H1 (cell line): Measurements from ENCODE around the gene TSSK6. TPM values are rescaled to one million over a fixed set of nuclear protein-coding genes. Genes with fewer than 3 reads are reported as not detected.

Experiments
- CTCF ChIA-PET: fragments of 300-600 bp; sonication (Branson Sonifier 250); formaldehyde crosslinking; loops from one replicate; lab custom pipeline; 2021; ENCODE audit not compliant: partially characterized antibody; lab: Charles Lee
- POLR2A ChIA-PET: fragments of 300-600 bp; sonication (Branson Sonifier 250); formaldehyde crosslinking; loops from one replicate; lab custom pipeline; 2021; ENCODE audit warnings: inconsistent platforms; ENCODE audit not compliant: partially characterized antibody; lab: Charles Lee
- DNase-seq, 2 experiments: peaks; one replicate each; pipeline versions ENCODE4 v3.0.0 to v3.0.0-alpha.2; 2010 to 2022; ENCODE audit warnings: low spot score in 2 of 2, low read depth in 1 of 2, mixed read lengths in 1 of 2
- FAIRE-seq: peaks from 2 replicates; lab custom pipeline; 2011; peaks lifted over from hg19 to GRCh38; lab: Jason Lieb, UNC
- H2AFZ ChIP-seq: 2 replicates; pipeline ENCODE4 v1.8.1; 2012; ENCODE audit warnings: low read length, inconsistent platforms
- H2AK5ac ChIP-seq: 2 replicates; pipeline ENCODE4 v1.6.1; 2013; ENCODE audit warnings: low read depth, low read length
- H2BK120ac ChIP-seq: replicated peaks from 2 replicates; pipeline ENCODE3; 2013; ENCODE audit warnings: low read depth, low read length, inconsistent platforms
- H2BK12ac ChIP-seq: 2 replicates; pipeline ENCODE4 v1.6.1; 2013; ENCODE audit warnings: low read depth, low read length
- H2BK15ac ChIP-seq: 2 replicates; pipeline ENCODE4 v1.6.1; 2013; ENCODE audit warnings: low read length
- H2BK20ac ChIP-seq: 2 replicates; pipeline ENCODE4 v1.6.1; 2013; ENCODE audit warnings: low read length
- H2BK5ac ChIP-seq: 2 replicates; pipeline ENCODE4 v1.6.1; 2013; ENCODE audit warnings: low read depth, low read length
- H3K14ac ChIP-seq: 2 replicates; pipeline ENCODE4 v1.6.1; 2013; ENCODE audit warnings: inconsistent platforms; ENCODE audit not compliant: insufficient read length
- H3K18ac ChIP-seq: 2 replicates; pipeline ENCODE4 v1.6.1; 2013; ENCODE audit warnings: low read length; ENCODE audit errors: extremely low read depth
- H3K23ac ChIP-seq: 2 replicates; pipeline ENCODE4 v1.6.1; 2013; ENCODE audit warnings: inconsistent platforms; ENCODE audit not compliant: insufficient read length
- H3K23me2 ChIP-seq: 2 replicates; pipeline ENCODE4 v1.6.1; 2013; ENCODE audit warnings: low read depth, low read length
- H3K27ac ChIP-seq: 2 replicates; pipeline ENCODE4 v1.6.1; 2011; ENCODE audit warnings: low read depth, low read length, inconsistent platforms
- H3K27me3 ChIP-seq, 4 experiments: replicated peaks in 1 of 4; 1 replicate in 1 of 4; 2 replicates in 3 of 4; pipeline versions ENCODE4 v1.6.1 to v1.8.1; 2011 to 2013; ENCODE audit warnings: low read length in 3 of 4, mild to moderate bottlenecking in 3 of 4, inconsistent platforms in 2 of 4, mixed read lengths in 2 of 4, moderate library complexity in 1 of 4; ENCODE audit not compliant: control insufficient read depth in 3 of 4, insufficient read depth in 3 of 4; ENCODE audit errors: extremely low read depth in 1 of 4
- H3K36me3 ChIP-seq, 4 experiments: 2 replicates each; pipeline versions ENCODE4 v1.6.1 to v1.8.1; 2011 to 2013; ENCODE audit warnings: mild to moderate bottlenecking in 4 of 4, low read length in 3 of 4, moderate library complexity in 2 of 4, control low read depth in 1 of 4, inconsistent platforms in 1 of 4; ENCODE audit not compliant: insufficient read depth in 4 of 4, control insufficient read depth in 2 of 4
- H3K4ac ChIP-seq: replicated peaks from 2 replicates; pipeline ENCODE3; 2013; ENCODE audit warnings: low read length, low read depth, mixed read lengths, inconsistent platforms; ENCODE audit not compliant: insufficient read length
- H3K4me1 ChIP-seq, 4 experiments: replicated peaks in 1 of 4; 1 replicate in 1 of 4; 2 replicates in 3 of 4; pipeline versions ENCODE4 v1.6.1 to v1.8.1; 2011 to 2013; ENCODE audit warnings: low read length in 3 of 4, inconsistent platforms in 2 of 4, mixed read lengths in 1 of 4; ENCODE audit not compliant: insufficient read depth in 4 of 4, control insufficient read depth in 3 of 4
- H3K4me2 ChIP-seq, 2 experiments: 2 replicates each; pipeline versions ENCODE4 v1.6.1 to v1.8.1; 2011 to 2013; ENCODE audit warnings: low read depth in 2 of 2, low read length in 2 of 2, control low read depth in 1 of 2, inconsistent platforms in 1 of 2, mild to moderate bottlenecking in 1 of 2; ENCODE audit not compliant: insufficient read depth in 1 of 2
- H3K4me3 ChIP-seq, 4 experiments: fragments of 200-600, 300-600 bp in 1 of 4; sonication (generic), shearing (Covaris generic), sonication (Bioruptor Twin) in 1 of 4; 2 replicates each; pipeline versions ENCODE4 v1.5.1 to v1.8.1; 2011 to 2016; ENCODE audit warnings: low read length in 4 of 4, low read depth in 3 of 4, control low read depth in 2 of 4, inconsistent platforms in 2 of 4, mild to moderate bottlenecking in 2 of 4, mixed read lengths in 1 of 4, moderate library complexity in 1 of 4; ENCODE audit not compliant: insufficient read depth in 2 of 4; ENCODE audit errors: extremely low read depth in 1 of 4
- H3K56ac ChIP-seq: replicated peaks from 2 replicates; pipeline ENCODE3; 2013; ENCODE audit warnings: low read depth, mild to moderate bottlenecking, mixed read lengths, low read length, inconsistent platforms; ENCODE audit not compliant: insufficient read length
- H3K79me1 ChIP-seq: 2 replicates; pipeline ENCODE4 v1.6.1; 2013; ENCODE audit warnings: low read depth, low read length, control low read depth
- H3K79me2 ChIP-seq, 2 experiments: 2 replicates each; pipeline versions ENCODE4 v1.6.1 to v1.8.1; 2012 to 2013; ENCODE audit warnings: low read length in 2 of 2, mild to moderate bottlenecking in 2 of 2, inconsistent platforms in 1 of 2; ENCODE audit not compliant: insufficient read depth in 2 of 2, control insufficient read depth in 1 of 2
- H3K9ac ChIP-seq, 4 experiments: replicated peaks in 1 of 4; 1 replicate in 1 of 4; 2 replicates in 3 of 4; pipeline versions ENCODE4 v1.6.1 to v1.8.1; 2011 to 2013; ENCODE audit warnings: low read depth in 3 of 4, low read length in 3 of 4, control low read depth in 2 of 4, mild to moderate bottlenecking in 2 of 4, moderate library complexity in 2 of 4, inconsistent platforms in 1 of 4; ENCODE audit errors: extremely low read depth in 1 of 4
- H3K9me3 ChIP-seq, 2 experiments: 2 replicates each; pipeline versions ENCODE4 v1.6.1 to v1.8.1; 2012 to 2013; ENCODE audit warnings: mild to moderate bottlenecking in 2 of 2, moderate library complexity in 2 of 2, control low read depth in 1 of 2, inconsistent platforms in 1 of 2, low read depth in 1 of 2, low read length in 1 of 2, mixed read lengths in 1 of 2; ENCODE audit not compliant: insufficient read depth in 2 of 2
- H4K20me1 ChIP-seq, 2 experiments: replicated peaks in 1 of 2; 2 replicates each; pipeline versions ENCODE3 to v1.8.1; 2011 to 2013; ENCODE audit warnings: inconsistent platforms in 2 of 2, low read length in 2 of 2, mild to moderate bottlenecking in 1 of 2; ENCODE audit not compliant: insufficient read depth in 2 of 2, control insufficient read depth in 1 of 2
- H4K5ac ChIP-seq: 2 replicates; pipeline ENCODE4 v1.6.1; 2013; ENCODE audit warnings: low read length, low read depth, mixed read lengths, inconsistent platforms; ENCODE audit not compliant: insufficient read length
- H4K8ac ChIP-seq: 2 replicates; pipeline ENCODE4 v1.8.0; 2013; ENCODE audit warnings: mild to moderate bottlenecking, moderate library complexity, low read length, inconsistent platforms; ENCODE audit not compliant: insufficient read depth; ENCODE audit errors: extremely low read depth
- H4K91ac ChIP-seq: replicated peaks from 2 replicates; pipeline ENCODE3; 2013; ENCODE audit warnings: low read length, mixed read lengths, inconsistent platforms; ENCODE audit not compliant: insufficient read length
- BACH1 ChIP-seq: IDR thresholded peaks from 2 replicates; pipeline ENCODE4 v1.6.1; 2012; ENCODE audit warnings: low read length, improper control_type of control experiment
- CTCF ChIP-seq, 3 experiments: IDR thresholded peaks; 1 replicate in 2 of 3; 2 replicates in 1 of 3; pipeline versions ENCODE4 v1.5.1 to v1.6.1; 2011; ENCODE audit warnings: low read length in 3 of 3, mild to moderate bottlenecking in 3 of 3, inconsistent platforms in 2 of 3, low read depth in 1 of 3, moderate library complexity in 1 of 3; ENCODE audit not compliant: insufficient read depth in 1 of 3; ENCODE audit errors: control extremely low read depth in 1 of 3
- E2F6 ChIP-seq: IDR thresholded peaks from 2 replicates; pipeline ENCODE4 v1.6.1; 2012; ENCODE audit warnings: inconsistent platforms
- HDAC2 ChIP-seq, 2 experiments: fragments of 300-600 bp in 1 of 2; sonication (generic) in 1 of 2; IDR thresholded peaks; 2 replicates each; pipeline ENCODE4 v1.6.1; 2011 to 2012; ENCODE audit warnings: low read depth in 2 of 2, low read length in 2 of 2, mild to moderate bottlenecking in 2 of 2, moderate library complexity in 2 of 2, borderline replicate concordance in 1 of 2, inconsistent platforms in 1 of 2
- MAX ChIP-seq: IDR thresholded peaks from 2 replicates; pipeline ENCODE4 v1.6.1; 2012; ENCODE audit warnings: inconsistent platforms
- POU5F1 ChIP-seq: IDR thresholded peaks from 2 replicates; pipeline ENCODE4 v1.6.1; 2011; ENCODE audit warnings: low read depth, mild to moderate bottlenecking, low read length, moderate library complexity
- SP2 ChIP-seq: IDR thresholded peaks from 2 replicates; pipeline ENCODE4 v1.6.1; 2012; ENCODE audit warnings: mild to moderate bottlenecking, low read length, inconsistent platforms
- TCF12 ChIP-seq: IDR thresholded peaks from 2 replicates; pipeline ENCODE4 v1.6.1; 2011; ENCODE audit warnings: low read depth, mild to moderate bottlenecking, low read length
- USF2 ChIP-seq: IDR thresholded peaks from 2 replicates; pipeline ENCODE4 v1.6.1; 2011; ENCODE audit warnings: low read length, improper control_type of control experiment
- WGBS, 2 experiments: shearing (Covaris generic) in 1 of 2; methylation state at CpG; one replicate each; pipeline versions ENCODE4 v1.1.6 to v1.1.7; 2013 to 2015; ENCODE audit warnings: low lambda C conversion rate in 2 of 2, mixed read lengths in 2 of 2, inconsistent platforms in 1 of 2, low coverage in 1 of 2, missing lambda C conversion rate in 1 of 2; ENCODE audit not compliant: insufficient replicate concordance in 2 of 2, insufficient coverage in 1 of 2, insufficient read length in 1 of 2; ENCODE audit errors: extremely low coverage in 1 of 2, missing lambda C conversion rate in 1 of 2; 5-methylcytosine and 5-hydroxymethylcytosine counted together
- polyA plus RNA-seq, 7 experiments: library from polyadenylated mRNA; depleted of rRNA in 3 of 7; stranded (reverse) in 5 of 7; unstranded in 2 of 7; fragments of >200 nt in 5 of 7; fragments of 200-250 nt in 2 of 7; gene quantifications; 1 replicate in 5 of 7; 2 replicates in 1 of 7; 4 replicates in 1 of 7; pipeline versions ENCODE4 v1.2.1 to v1.2.3, GENCODE V29; 2011 to 2013; ENCODE audit warnings: missing spikeins in 2 of 7, mixed read lengths in 2 of 7
- total RNA-seq: library from RNA; stranded (reverse); fragmentation: NEBNext Ultra II Directional; extraction: Animal tissue kit (Norgen Biotek cat#: 25700); gene quantifications from 2 replicates; pipeline ENCODE4 v1.2.1, GENCODE V29; 2021

TSSK6 gene
- total and polyA plus RNA-seq, 2 of the 8 experiments (the other 6 are each of a cell fraction or from before 2014, with no cell fraction given) = 3.6 to 7.8 TPM

- DNase-seq (no peak), FAIRE-seq (no peak)
- no peak overlapping the region for H2BK15ac ChIP-seq
- ChIA-PET CTCF (interaction anchor here (0.6 to 3.2 kb wide), 4 partner anchors 16 to 137 kb away, joined by 3 to 22 read pairs (median 4); partner anchors contain the start of gene GMIP), POLR2A (interaction anchor here (0.6 to 1.6 kb wide), 3 partner anchors 10 to 43 kb away, joined by 3 to 6 read pairs (median 4); partner anchors contain the start of gene NDUFA13)
- H3K79me1 ChIP-seq = peaks cover 4% of the 10 kb centered on the region
- H2BK120ac ChIP-seq = no peak overlapping the region
- no peak overlapping the region for H3K23ac ChIP-seq
- H3K14ac ChIP-seq = no peak overlapping the region
- no peaks in the 10 kb centered on the region for H3K27me3 ChIP-seq
- H4K8ac ChIP-seq = no peak overlapping the region; the same call in 1 of the 2 replicates
- no peak overlapping the region for H2BK5ac ChIP-seq
- H2AFZ ChIP-seq = no peak overlapping the region
- H3K4me3 ChIP-seq = no peak overlapping the region
- no peak overlapping the region for H2BK12ac ChIP-seq
- no peak overlapping the region for H4K91ac ChIP-seq
- H3K9me3 ChIP-seq = no peaks in the 10 kb centered on the region
- H3K4me2 ChIP-seq = no peak overlapping the region
- H3K9ac ChIP-seq = no peak overlapping the region
- no peaks in the 10 kb centered on the region for H3K79me2 ChIP-seq
- H3K23me2 ChIP-seq = peaks cover 2% of the 10 kb centered on the region; the same call in 1 of the 2 replicates
- H3K56ac ChIP-seq = no peak overlapping the region
- WGBS, 2 experiments = 96% methylated on average over 12 of the region's 12 CpGs; no CpG with 5 or more reads in 1 of the 2 experiments
- H3K4me1 ChIP-seq = no peaks in the 10 kb centered on the region
- H3K27ac ChIP-seq = no peak overlapping the region
- no peak overlapping the region for H4K5ac ChIP-seq
- H3K18ac ChIP-seq = no peak overlapping the region
- no peak overlapping the region for H2BK20ac ChIP-seq
- no peak overlapping the region for H2AK5ac ChIP-seq
- H3K4ac ChIP-seq = no peak overlapping the region
- H3K36me3 ChIP-seq = peaks cover 19 to 49% (median 32%) of the 10 kb centered on the region in 4 experiments
- peaks cover 0 to 2% of the 10 kb centered on the region in 2 experiments for H4K20me1 ChIP-seq
- no peak for TF ChIP-seq BACH1
- TF ChIP-seq CTCF (IDR thresholded peaks at IDR 0.05; ENCODE audit: control extremely low read depth in 1 of 3, insufficient read depth in 1 of 3, low read depth in 1 of 3, low read length in 3 of 3) = no peak
- no peak for TF ChIP-seq POU5F1
- TF ChIP-seq MAX = no peak
- TF ChIP-seq USF2 = no peak
- no peak for TF ChIP-seq SP2
- TF ChIP-seq E2F6 = no peak
- TF ChIP-seq HDAC2 (IDR thresholded peaks at IDR 0.05; ENCODE audit: borderline replicate concordance in 1 of 2, low read depth in 2 of 2, low read length in 2 of 2) = no peak
- TF ChIP-seq TCF12 = no peak
Observed at GRCh38 chr19:19506592-19506991, 8.8 kb downstream of the TSSK6 start.
